Brain pericyte (primary cell): ENCODE measurements around the gene ZNF134.

Source experiments
- DNase-seq: peaks from one replicate; pipeline ENCODE4 v3.0.0-alpha.2; 2012; ENCODE audit warnings: low read depth, low spot score

ZNF134 gene

GRCh38 chr19:57637379-57637778 lies 23.3 kb downstream of the ZNF134 start:
- no peak for DNase-seq

GRCh38 chr19:57641715-57642234 lies 27.7 kb downstream of the ZNF134 start:
- DNase-seq = no peak

GRCh38 chr19:57642396-57643046 lies 28.5 kb downstream of the ZNF134 start:
- DNase-seq = no peak

GRCh38 chr19:57643734-57644133 lies 29.7 kb downstream of the ZNF134 start:
- DNase-seq = no peak

- no peak for DNase-seq
Observed at GRCh38 chr19:57648331-57649003, 34.4 kb downstream of the ZNF134 start.

DNA sequence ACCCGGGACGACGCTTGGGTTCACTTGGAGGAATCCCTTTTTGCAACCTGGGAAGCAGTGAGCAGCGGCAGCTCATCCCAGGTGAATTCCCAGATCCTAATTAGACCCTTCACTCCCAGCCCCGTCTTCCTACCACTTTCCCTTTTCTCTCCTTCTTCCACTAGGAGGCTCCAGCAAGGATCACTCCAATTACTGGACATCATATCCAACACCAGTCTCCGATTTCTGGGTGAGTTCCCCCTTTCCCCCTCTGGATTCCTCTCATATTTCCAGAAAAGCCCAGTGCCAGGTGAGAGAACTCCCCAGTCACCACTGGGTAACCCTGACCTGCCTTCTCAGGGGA lies 37.6 kb downstream of the ZNF134 start:
- DNase-seq = no peak

DNA sequence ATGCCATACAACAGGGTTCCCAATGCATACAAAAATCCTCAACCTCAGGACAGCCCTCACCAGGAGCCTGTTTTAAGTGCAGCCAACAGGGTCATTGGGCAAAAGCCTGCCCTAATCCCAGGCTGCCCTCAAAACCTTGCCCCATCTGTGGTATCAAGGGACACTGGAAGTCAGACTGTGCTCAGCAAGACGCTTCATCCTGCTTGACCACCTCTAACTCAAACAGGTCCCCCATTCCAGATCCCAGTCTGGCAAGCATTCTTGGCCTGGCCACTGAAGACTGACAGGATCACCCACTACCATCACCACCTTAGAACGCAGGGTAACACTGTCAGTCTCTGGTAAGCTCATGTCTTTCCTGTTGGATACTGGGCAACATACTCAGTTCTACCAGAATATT lies 39.6 kb downstream of the ZNF134 start:
- no peak for DNase-seq

GRCh38 chr19:57655443-57655842 lies 41.4 kb downstream of the ZNF134 start:
- DNase-seq = no peak

- DNase-seq = no peak
Observed at GRCh38 chr19:57656346-57656745, 42.3 kb downstream of the ZNF134 start.

GRCh38 chr19:57664269-57665127 lies 50.5 kb downstream of the ZNF134 start:
- DNase-seq = peak; percentile 13

GRCh38 chr19:57665261-57665806 lies 51.3 kb downstream of the ZNF134 start:
- DNase-seq = no peak

GRCh38 chr19:57667228-57667627 lies 53.2 kb downstream of the ZNF134 start:
- DNase-seq = no peak

- no peak for DNase-seq
Observed at GRCh38 chr19:57668635-57669034, 54.6 kb downstream of the ZNF134 start, which contains the start of gene ZSCAN4. Gene ZSCAN4 (plus strand): TSS chr19:57668935. CDS start chr19:57676146, 7,211 bp downstream.

DNA sequence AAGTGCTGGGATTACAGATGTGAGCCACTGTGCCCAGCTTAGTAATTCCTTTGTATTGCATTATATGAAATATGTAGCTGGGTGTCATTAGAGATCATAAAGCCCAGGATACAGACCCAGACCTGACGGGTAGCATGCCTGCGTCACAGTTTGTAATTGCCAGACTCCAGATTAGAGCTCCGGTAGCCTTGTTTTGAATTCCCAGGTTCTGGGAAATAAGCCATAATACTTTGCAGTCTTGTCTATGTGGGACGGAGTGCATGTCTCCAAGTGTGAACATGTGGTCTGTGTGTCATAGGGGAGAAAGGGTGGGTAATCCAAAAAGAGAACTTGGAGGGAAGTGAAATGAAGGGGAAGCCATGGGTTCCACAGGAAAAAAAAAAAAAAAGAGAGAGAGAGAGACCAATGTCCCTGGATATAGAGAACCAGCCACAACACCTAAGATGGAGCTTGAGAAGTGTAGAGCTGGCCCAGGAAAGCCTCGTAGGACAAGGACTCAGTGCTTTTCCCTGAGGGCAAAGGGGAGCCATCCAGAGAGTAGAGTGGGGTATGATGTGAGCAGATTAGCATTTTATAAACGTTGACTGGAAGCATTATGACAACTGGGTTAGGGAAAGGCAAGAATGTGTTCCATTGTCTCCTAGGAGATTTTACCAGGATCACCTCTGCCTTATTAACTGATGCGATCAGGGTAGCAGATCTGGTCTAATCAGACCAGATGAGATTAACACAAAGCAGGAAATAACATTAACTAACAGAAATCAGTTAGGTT lies 57.3 kb downstream of the ZNF134 start:
- DNase-seq = no peak

DNA sequence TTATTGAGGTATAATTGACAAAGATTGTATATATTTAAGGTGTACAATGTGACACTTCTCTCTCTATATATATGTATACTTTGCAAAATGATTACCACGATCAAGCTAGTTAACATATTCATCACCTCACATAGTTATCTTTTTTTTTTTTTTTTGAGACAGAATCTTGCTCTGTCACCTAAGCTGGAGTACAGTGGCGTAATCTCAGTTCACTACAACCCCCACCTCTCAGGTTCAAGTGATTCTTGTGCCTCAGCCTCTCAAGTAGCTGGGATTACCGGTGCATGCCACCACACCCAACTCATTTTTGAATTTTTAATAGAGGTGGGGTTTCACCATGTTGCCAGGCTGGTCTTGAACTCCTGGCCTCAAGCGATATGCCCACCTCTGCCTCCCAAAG lies 58.4 kb downstream of the ZNF134 start:
- no peak for DNase-seq
